Measurements from ENCODE around the gene PPP1R9B. TPM values are rescaled to one million over a fixed set of nuclear protein-coding genes. Genes with fewer than 3 reads are reported as not detected.

Gene PPP1R9B
- total and polyA plus RNA-seq, 2 of the 8 experiments (the other 6 are each of a cell fraction or from before 2014, with no cell fraction given): 5.2 to 13.1 TPM

DNA sequence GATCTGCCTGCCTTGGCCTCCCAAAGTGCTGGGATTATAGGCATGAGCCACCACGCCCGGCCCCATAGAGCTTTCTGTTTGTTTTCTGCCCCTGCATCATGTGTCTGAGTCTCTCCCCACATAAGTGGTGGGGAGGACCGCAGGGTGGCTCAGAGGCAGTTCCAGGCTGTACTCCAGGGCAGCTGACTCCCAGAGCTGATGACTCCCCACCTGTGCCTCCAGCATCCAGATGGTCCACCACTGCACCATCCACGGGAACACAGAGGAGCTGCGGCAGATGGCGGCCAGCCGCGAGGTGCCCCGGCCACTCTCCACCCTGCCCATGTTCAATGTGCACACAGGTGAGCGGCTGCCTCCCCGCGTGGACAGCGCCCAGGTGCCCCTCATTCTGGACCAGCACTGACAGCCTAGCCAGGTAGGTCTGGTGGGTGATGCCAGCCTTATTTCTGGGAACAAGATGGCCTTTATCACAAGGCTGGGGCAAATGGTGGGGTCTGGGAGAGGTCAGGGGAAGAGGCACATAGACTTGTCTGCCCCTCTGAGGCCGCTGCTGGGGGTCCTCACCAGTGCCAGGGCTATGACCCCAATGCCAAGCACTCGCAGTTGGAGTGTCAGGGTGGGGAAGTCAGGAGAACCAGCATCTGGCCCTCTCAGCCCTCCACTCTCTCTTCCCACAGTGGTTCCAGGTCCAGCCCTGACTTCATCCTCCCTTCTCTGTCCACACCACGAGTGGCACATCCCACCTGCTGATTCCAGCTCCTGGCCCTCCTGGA lies 24.7 kb upstream of the PPP1R9B start (continued):
- no peak for TF ChIP-seq RFX5 (IDR thresholded peaks at IDR 0.05; ENCODE audit: borderline replicate concordance, low read depth, low read length)
- no peak for TF ChIP-seq RBBP5 (IDR thresholded peaks at IDR 0.05; ENCODE audit: borderline replicate concordance, low read depth, low read length)
- no peak for TF ChIP-seq GABPA (IDR thresholded peaks at IDR 0.05; ENCODE audit: borderline replicate concordance, insufficient read depth, low read length)
- TF ChIP-seq BCL11A (IDR thresholded peaks at IDR 0.05; ENCODE audit: low read depth in 2 of 2, low read length in 2 of 2): no peak
- TF ChIP-seq, protein P1, sequence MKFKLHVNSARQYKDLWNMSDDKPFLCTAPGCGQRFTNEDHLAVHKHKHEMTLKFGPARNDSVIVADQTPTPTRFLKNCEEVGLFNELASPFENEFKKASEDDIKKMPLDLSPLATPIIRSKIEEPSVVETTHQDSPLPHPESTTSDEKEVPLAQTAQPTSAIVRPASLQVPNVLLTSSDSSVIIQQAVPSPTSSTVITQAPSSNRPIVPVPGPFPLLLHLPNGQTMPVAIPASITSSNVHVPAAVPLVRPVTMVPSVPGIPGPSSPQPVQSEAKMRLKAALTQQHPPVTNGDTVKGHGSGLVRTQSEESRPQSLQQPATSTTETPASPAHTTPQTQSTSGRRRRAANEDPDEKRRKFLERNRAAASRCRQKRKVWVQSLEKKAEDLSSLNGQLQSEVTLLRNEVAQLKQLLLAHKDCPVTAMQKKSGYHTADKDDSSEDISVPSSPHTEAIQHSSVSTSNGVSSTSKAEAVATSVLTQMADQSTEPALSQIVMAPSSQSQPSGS (IDR thresholded peaks at IDR 0.05; ENCODE audit: low read length): no peak
- no peak for TF ChIP-seq NANOG (IDR thresholded peaks at IDR 0.05; ENCODE audit: insufficient read depth, low read depth, low read length, poor library complexity, severe bottlenecking)
